OCI-M1 (cell line): ENCODE results near the gene DOP1A.

Source experiments
- DNase-seq: peaks from one replicate; lab custom pipeline; 2025; lab: John Stamatoyannopoulos, UW

DOP1A gene

DNA sequence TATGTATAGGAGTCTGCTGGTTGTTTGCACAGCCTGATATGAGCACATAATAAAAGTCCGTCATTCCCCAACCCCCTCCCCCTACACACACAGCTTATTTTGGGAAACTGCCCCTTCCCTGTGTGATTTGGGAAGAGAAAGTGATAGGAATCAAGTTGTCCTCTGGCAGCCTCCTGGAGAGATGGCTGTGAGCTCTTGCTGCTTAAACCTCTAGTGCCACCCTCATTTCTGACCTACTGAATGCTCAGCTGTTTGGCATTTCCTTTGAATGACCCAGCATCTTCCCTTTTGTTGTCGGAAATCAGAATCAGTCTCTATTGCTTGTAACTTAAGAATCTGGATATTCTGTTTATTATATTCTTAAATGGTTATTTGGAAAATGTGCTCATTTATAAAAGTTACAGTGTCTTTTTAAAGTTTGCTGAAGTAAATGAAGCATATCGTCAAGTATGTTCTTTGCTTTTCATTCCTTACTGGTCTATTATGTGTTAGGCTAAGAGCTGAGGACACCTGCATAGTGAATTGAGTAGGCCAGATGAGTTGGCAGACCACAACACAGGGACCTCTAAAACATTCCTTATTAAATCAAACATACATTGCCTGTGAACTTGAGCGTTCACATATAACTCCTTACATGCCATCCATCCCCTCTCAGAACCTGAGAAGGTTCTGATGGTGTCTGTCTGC, 131.2 kb downstream of the DOP1A start:
- no peak for DNase-seq

DNA sequence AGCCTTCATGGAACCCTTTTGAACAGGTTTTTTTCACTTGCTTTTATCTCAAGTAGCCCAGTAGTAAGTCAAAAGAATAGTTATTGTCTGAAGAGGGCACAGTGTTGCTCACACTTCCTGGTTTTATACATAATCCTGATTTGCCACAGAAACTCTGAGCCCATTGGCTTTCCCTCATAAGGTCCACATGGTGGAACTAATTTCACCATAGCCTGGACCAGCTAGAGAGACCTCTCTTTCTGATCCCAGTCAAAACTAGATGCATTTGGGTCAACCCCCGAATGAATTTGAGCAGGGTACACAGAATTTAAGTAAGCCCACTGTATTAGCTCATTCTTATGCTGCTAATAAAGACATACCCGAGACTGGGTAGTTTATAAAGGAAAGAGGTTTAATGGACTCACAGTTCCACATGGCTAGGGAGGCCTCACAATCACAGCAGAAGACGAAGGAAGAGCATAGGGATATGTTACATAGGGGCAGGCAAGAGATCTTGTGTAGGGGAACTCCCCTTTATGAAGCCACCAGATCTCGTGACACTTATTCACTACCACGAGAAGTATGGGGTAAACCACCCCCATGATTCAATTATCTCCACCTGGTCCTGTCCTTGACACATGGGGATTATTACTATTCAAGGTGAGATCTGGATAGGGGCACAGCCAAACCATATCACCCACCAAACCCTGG, 131.8 kb downstream of the DOP1A start:
- peak; percentile 24 for DNase-seq

DNA sequence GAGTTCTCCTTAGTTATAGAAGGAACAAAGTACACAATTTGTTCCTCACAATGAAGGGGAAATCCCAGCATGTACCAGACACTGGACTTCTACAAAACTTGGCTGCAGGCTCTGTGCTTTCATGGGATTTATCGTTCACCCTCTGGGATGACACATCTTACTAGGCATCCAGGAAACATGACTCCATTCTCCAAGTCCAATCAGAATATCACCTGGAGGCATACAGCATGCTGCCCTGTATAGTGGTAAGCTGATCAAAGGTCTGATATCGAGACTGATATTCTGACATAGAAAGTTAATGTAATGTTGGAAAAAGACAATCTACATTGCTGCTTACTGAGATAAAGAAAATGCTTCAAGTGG, 132.4 kb downstream of the DOP1A start:
- no peak for DNase-seq

DNA sequence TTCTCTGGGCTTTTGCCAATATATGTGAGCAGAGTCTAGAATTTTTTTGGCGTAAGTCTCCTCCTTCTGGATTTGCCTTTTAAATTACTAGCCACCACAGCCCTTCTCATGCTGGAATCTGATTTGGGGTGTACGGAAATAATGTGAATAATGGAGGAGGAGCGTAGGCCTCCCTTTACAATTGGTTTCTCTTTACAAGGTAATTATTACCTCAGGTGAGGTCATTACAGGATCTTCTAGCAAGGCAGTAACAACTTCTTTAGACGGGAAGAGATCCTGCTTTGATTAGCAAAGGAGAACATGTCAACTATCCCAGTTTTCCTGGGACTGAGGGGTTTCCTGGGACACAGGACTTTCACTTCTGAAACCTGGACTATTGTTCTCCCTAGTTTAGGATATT, 134.6 kb downstream of the DOP1A start:
- DNase-seq, result no peak

DNA sequence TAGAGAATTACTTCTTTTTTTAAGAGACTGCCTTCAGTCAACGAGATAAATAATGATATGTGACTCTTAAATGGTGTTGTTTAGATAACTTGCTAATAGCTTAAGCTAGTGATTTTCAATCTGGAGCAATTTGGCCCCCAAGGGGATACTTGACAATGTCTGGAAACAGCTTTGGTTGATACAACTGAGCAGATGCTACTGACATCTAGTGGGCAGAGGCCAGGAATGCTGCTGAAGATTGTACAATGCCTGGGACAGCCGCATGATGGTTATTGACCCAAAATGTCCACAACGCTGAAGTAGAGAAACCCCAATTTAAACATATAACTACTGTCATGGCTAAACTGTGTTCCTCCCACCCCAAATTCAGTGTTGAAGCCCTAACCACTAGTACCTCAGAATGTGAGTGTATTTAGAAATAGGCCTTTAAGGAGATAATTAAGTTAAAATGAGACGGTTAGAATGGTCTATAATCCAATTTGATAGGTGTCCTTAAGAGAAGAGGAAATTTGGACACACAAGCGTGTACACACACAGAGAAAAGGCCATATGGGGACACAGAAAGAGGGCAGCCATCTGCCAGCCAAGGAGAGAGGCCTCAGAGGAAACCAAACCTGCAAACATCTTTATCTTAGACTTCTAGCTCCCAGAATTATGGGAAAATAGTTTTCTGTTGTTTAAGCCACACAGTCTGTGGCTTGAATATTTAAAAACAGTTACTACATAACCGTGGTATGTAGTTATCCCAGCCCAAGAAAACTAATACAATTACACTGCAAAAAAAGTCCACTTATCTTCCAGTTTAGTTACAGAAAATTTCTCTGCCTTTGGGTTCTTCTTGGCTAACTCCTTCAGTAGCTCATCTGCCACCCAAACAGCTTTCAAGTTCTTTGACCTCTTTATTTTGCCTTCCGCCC, 147.9 kb downstream of the DOP1A start:
- peak; percentile 92 for DNase-seq

DNA sequence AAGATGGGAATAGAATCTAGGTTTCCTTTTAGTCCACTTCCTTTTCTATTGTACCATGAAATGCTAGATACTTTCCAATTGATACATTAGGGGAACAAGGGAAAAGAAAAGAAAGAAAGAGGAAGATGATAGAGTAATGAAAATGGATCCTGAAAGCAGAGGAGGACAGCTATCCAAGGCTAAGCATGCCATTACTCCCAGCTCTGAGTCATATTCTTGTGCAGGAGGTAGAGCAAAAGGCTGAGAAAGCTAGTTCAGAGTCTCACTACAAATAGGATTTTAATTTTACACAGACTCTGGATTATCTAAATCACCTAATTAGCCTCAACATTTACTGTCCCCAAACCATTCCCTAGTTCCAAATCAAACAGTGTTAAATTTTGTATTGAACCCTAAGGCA, 149.3 kb downstream of the DOP1A start:
- DNase-seq, result no peak
